ENCODE data around the gene TEX44.

DNA sequence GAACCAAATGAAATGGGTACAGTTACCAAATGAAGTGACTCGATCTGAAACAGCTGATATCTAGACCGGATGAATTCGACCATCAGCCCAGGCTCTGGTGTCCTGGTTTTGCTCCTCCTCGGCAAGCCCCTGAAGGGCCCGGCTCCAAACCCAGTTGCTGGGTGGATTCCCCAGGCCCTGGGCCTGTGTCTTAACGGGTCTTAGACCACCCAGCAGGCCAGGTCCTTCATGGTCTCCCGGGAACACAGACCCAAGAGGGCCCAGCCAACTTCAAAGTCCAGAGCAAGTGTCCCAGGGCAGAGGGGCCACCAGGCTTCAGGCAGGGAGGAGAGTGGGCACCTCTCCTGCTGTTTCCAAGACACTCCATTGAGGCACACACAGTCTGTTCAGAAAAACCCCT lies 35.7 kb upstream of the TEX44 start:
- TF ChIP-seq, protein P1, sequence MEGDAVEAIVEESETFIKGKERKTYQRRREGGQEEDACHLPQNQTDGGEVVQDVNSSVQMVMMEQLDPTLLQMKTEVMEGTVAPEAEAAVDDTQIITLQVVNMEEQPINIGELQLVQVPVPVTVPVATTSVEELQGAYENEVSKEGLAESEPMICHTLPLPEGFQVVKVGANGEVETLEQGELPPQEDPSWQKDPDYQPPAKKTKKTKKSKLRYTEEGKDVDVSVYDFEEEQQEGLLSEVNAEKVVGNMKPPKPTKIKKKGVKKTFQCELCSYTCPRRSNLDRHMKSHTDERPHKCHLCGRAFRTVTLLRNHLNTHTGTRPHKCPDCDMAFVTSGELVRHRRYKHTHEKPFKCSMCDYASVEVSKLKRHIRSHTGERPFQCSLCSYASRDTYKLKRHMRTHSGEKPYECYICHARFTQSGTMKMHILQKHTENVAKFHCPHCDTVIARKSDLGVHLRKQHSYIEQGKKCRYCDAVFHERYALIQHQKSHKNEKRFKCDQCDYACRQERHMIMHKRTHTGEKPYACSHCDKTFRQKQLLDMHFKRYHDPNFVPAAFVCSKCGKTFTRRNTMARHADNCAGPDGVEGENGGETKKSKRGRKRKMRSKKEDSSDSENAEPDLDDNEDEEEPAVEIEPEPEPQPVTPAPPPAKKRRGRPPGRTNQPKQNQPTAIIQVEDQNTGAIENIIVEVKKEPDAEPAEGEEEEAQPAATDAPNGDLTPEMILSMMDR (IDR thresholded peaks at IDR 0.05; ENCODE audit: low read depth, low read length): no peak
- no peak for TF ChIP-seq EZH2phosphoT487 (IDR thresholded peaks at IDR 0.05; ENCODE audit: low read depth)
